Measurements from ENCODE around the gene EML2.

EML2 gene

GRCh38 chr19:45668342-45668871 is 29.2 kb upstream of the EML2 start:
- Histone ChIP-seq H3K9me3 (no peaks in the 10 kb centered on the region), H3K27me3 (peaks cover 83% of the 10 kb centered on the region), H3K4me3 (ENCODE audit: low read depth in 1 of 2, low read length in 1 of 2) (peak overlapping the region; percentile 36 to 44), H3K27ac (no peak overlapping the region), H3K36me3 (no peaks in the 10 kb centered on the region), H3K4me1 (ENCODE audit: control insufficient read depth in 1 of 2, insufficient read depth in 1 of 2, low read depth in 1 of 2, low read length in 1 of 2) (peaks cover 31 to 33% of the 10 kb centered on the region in 2 experiments)
- no peak for TF ChIP-seq CTCF (IDR thresholded peaks at IDR 0.05)

GRCh38 chr19:45667620-45668341 is 28.6 kb upstream of the EML2 start, which contains the start of gene GIPR:
Gene GIPR (plus strand): TSS chr19:45668221. CDS start chr19:45669521, 1,300 bp downstream.
- Histone ChIP-seq H3K27me3 (peaks cover 77% of the 10 kb centered on the region), H3K36me3 (no peaks in the 10 kb centered on the region), H3K4me1 (ENCODE audit: control insufficient read depth in 1 of 2, insufficient read depth in 1 of 2, low read depth in 1 of 2, low read length in 1 of 2) (peaks cover 31 to 33% of the 10 kb centered on the region in 2 experiments), H3K27ac (no peak within 1 kb of the TSS), H3K4me3 (ENCODE audit: low read depth in 1 of 2, low read length in 1 of 2) (peak within 1 kb of the TSS; percentile 36 to 44), H3K9me3 (no peaks in the 10 kb centered on the region)
- no peak for TF ChIP-seq CTCF (IDR thresholded peaks at IDR 0.05)

- no peak for TF ChIP-seq CTCF (IDR thresholded peaks at IDR 0.05)
- H3K27ac ChIP-seq = no peak overlapping the region
- no peaks in the 10 kb centered on the region for H3K9me3 ChIP-seq
- peaks cover 24% of the 10 kb centered on the region in 2 experiments for H3K4me1 ChIP-seq (ENCODE audit: control insufficient read depth in 1 of 2, insufficient read depth in 1 of 2, low read depth in 1 of 2, low read length in 1 of 2)
- H3K4me3 ChIP-seq (ENCODE audit: low read depth in 1 of 2, low read length in 1 of 2) = no peak overlapping the region
- peaks cover 59% of the 10 kb centered on the region for H3K27me3 ChIP-seq
- H3K36me3 ChIP-seq = no peaks in the 10 kb centered on the region
Measured at GRCh38 chr19:45664575-45664974, 25.4 kb upstream of the EML2 start.

GRCh38 chr19:45663800-45664199 is 24.6 kb upstream of the EML2 start:
- Histone ChIP-seq H3K4me3 (ENCODE audit: low read depth in 1 of 2, low read length in 1 of 2) (no peak overlapping the region), H3K36me3 (no peaks in the 10 kb centered on the region), H3K27me3 (peaks cover 59% of the 10 kb centered on the region), H3K4me1 (ENCODE audit: control insufficient read depth in 1 of 2, insufficient read depth in 1 of 2, low read depth in 1 of 2, low read length in 1 of 2) (peaks cover 16 to 17% of the 10 kb centered on the region in 2 experiments), H3K9me3 (no peaks in the 10 kb centered on the region), H3K27ac (no peak overlapping the region)
- TF ChIP-seq CTCF (IDR thresholded peaks at IDR 0.05) = no peak

- Histone ChIP-seq H3K27ac (no peak overlapping the region), H3K4me3 (ENCODE audit: low read depth in 1 of 2, low read length in 1 of 2) (no peak overlapping the region), H3K36me3 (no peaks in the 10 kb centered on the region), H3K27me3 (peaks cover 40% of the 10 kb centered on the region), H3K9me3 (no peaks in the 10 kb centered on the region), H3K4me1 (ENCODE audit: control insufficient read depth in 1 of 2, insufficient read depth in 1 of 2, low read depth in 1 of 2, low read length in 1 of 2) (no peaks in the 10 kb centered on the region)
- TF ChIP-seq CTCF (IDR thresholded peaks at IDR 0.05) = no peak
Measured at GRCh38 chr19:45660636-45661035, 21.4 kb upstream of the EML2 start.
